ENCODE data around the gene APOBEC3H.
"Not testable (repeated sequence)": the region's sequence is repeated elsewhere in the genome, so short reads cannot be mapped to it uniquely, and the experiment has no call there.

- TF ChIP-seq CTCF (IDR thresholded peaks at IDR 0.05 in 8 of 11, conservative IDR thresholded peaks at IDR 0.05 in 3 of 11); POLR2A (IDR thresholded peaks at IDR 0.05); POLR2AphosphoS5 (IDR thresholded peaks at IDR 0.05): not testable (repeated sequence)
Measured at GRCh38 chr22:39049486-39049885, 47.6 kb upstream of the APOBEC3H start.
